Measurements from ENCODE around the gene ADIPOR2. TPM values are rescaled to one million over a fixed set of nuclear protein-coding genes. Genes with fewer than 3 reads are reported as not detected.
A peak's percentile ranks its signal among the peaks of the same experiment; 100 is the strongest.
"Not testable (repeated sequence)": the region's sequence is repeated elsewhere in the genome, so short reads cannot be mapped to it uniquely, and the experiment has no call there.

The ADIPOR2 gene
- total RNA-seq, 2 donors from 2014 or later, result 37.0 to 43.5 TPM

- ATAC-seq (replicated peaks in 1 of 2) (no peak), DNase-seq (no peak)
- H3K4me1 Mint-ChIP-seq (ENCODE audit: low read depth), result no peaks in the 10 kb centered on the region
- H3K9me3 Mint-ChIP-seq, result no peaks in the 10 kb centered on the region
- H3K36me3 Mint-ChIP-seq (ENCODE audit: insufficient read depth in 2 of 2), result no peaks in the 10 kb centered on the region
- peak overlapping the region; percentile 77 for H3K27ac Mint-ChIP-seq
- no peaks in the 10 kb centered on the region for H3K27me3 Mint-ChIP-seq (ENCODE audit: low read depth)
- H3K4me3 Mint-ChIP-seq, result no peak overlapping the region
Observed at GRCh38 chr12:1676043-1676442, 14.8 kb upstream of the ADIPOR2 start.

DNA sequence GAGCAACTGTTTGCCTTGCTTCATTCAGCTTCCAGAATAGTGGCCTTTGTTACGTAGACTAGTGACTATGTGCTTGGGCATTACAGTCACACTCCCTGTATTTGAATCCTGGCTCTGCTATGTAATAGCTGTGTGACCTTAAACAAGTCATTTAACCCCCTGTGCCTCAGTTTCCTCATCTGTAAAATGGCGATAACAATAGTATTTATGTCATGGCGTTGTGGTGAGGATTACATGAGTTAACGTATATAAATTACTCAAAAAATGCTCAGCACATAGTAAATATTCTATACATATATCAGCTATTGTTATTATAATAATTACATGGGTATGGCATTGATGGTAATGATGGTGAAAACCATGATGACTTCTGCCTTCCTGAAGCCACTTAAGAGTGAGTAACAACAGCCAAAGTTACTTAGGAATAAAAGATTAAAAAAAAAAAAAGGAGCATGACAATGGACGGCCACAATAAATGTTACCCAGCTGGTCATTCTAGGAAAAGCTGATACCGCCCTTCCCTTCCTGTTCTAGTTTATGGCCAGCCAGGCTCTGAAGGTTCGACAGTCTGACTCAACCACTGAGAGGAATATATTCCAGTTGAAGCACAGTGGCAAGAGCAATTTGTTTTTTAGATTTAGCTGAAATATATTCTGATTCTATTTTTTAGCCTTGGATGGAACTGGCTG, 9.9 kb upstream of the ADIPOR2 start:
- Mint-ChIP-seq H3K27me3 (ENCODE audit: low read depth) (no peaks in the 10 kb centered on the region), H3K27ac (no peak overlapping the region), H3K4me1 (ENCODE audit: low read depth) (no peaks in the 10 kb centered on the region), H3K36me3 (ENCODE audit: insufficient read depth in 2 of 2) (no peaks in the 10 kb centered on the region), H3K9me3 (no peaks in the 10 kb centered on the region), H3K4me3 (no peak overlapping the region)
- DNase-seq, result no peak
- no peak for ATAC-seq (replicated peaks in 1 of 2)

DNA sequence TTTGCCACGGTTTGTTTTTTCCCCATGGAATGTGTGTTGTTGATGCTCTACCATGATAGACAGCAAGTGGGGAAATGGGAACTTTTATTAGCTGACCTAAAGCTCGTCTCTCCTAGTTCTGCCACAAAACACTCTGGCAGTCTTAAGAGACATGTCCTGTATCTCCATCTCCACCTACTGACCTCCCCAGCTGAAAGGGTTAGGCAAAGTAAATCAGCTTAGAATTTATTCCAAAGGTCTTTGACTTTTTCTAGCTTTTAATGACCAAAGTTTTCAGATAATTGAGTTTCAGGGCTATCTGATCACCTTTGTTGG, 9.4 kb upstream of the ADIPOR2 start:
- no peak overlapping the region for H3K27ac Mint-ChIP-seq
- H3K4me1 Mint-ChIP-seq (ENCODE audit: low read depth), result no peaks in the 10 kb centered on the region
- no peaks in the 10 kb centered on the region for H3K27me3 Mint-ChIP-seq (ENCODE audit: low read depth)
- no peak for DNase-seq
- no peaks in the 10 kb centered on the region for H3K36me3 Mint-ChIP-seq (ENCODE audit: insufficient read depth in 2 of 2)
- ATAC-seq (replicated peaks in 1 of 2), result no peak
- H3K9me3 Mint-ChIP-seq, result no peaks in the 10 kb centered on the region
- no peak overlapping the region for H3K4me3 Mint-ChIP-seq

DNA sequence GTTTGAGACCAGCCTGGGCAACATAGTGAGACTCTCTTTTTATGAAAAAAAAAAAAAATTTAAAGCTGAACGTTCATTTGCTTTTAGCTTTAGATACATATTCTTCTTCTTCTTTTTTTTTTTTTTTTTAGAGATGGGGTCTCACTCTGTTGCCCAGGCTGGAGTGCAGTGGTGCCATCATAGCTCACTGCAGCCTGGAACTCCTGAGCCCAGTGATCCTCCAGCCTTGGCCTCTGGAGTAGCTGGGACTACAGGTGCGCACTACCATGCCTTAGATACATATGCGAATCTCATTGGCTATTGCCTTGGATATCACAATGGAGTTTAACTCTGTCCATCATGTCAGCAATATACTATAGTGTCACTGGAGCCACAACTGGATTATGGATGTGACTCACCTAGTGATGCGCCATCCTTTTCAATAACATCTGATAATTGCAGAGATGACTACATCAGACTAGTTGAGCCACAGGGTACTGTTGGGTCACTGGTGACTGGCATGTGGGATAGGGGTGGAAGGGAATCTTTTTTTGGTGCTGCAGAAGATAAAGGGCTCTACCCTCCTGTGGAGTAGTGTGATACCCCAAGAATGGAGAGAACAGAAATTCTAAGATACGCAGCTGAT, 2.7 kb upstream of the ADIPOR2 start:
- ATAC-seq (replicated peaks in 1 of 2), result no peak
- Mint-ChIP-seq H3K27me3 (ENCODE audit: low read depth) (no peaks in the 10 kb centered on the region), H3K27ac (no peak overlapping the region), H3K9me3 (no peaks in the 10 kb centered on the region), H3K4me1 (ENCODE audit: low read depth) (peaks cover 42% of the 10 kb centered on the region), H3K36me3 (ENCODE audit: insufficient read depth in 2 of 2) (peaks cover 0 to 1% of the 10 kb centered on the region in 2 donors), H3K4me3 (peak overlapping the region in 1 of 2 donors; percentile 31)
- peak; percentile 4 to 13 for DNase-seq

DNA sequence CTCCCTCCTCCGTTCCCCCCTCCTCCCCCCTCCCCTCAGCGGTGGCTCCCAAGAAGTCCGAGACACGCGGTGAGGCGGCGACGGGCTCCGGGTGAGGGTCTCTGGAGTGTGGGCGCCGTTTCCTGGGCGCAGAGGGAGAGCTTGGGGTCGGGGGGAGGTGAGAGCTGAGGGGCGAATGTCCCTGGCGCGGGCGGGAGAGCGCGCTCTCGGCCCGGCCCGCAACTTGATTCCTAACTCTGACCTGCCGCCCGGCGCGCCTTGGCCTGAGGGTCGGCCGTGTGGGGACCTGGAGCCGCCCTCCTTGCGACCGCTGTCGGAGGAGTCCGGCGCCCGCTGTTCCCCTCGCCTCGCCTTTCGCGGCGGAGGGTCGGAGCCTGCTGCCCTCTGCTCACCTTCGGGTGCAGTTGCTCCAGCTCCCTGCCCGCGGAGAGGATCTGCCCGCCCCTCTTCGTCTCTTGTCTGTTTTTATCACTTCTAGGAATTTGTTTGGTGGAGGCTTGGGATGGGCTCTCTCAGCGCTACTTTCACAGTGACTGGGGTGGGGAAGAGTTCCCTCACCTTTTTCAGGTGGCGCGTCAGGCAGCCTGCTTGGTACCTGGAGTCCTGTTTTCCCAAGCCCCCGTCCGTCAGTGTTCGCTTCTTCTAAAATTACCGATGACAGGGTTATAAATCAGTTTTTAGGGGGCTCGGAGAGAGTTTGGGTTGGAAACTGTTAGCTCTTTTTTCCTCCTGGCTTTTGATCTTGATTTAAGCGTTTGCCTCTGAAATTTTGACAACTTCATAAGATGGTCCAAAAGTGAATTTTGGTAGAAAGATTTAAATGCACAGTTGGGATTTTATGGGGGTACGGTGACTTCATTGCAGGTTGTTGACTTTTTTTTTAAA, 495 bp downstream of the ADIPOR2 start:
- Mint-ChIP-seq H3K9me3 (no peaks in the 10 kb centered on the region), H3K36me3 (ENCODE audit: insufficient read depth in 2 of 2) (peaks cover 0 to 3% of the 10 kb centered on the region in 2 donors), H3K4me3 (peak overlapping the region; percentile 90 to 97), H3K4me1 (ENCODE audit: low read depth) (peaks cover 69% of the 10 kb centered on the region), H3K27ac (peak overlapping the region; percentile 86), H3K27me3 (ENCODE audit: low read depth) (no peaks in the 10 kb centered on the region)
- DNase-seq (peak; percentile 44 to 49), ATAC-seq (replicated peaks in 1 of 2) (peak; percentile 45 to 52)

- Mint-ChIP-seq H3K9me3 (no peaks in the 10 kb centered on the region), H3K4me3 (peak overlapping the region; percentile 90 to 97), H3K27ac (peak overlapping the region; percentile 86), H3K27me3 (ENCODE audit: low read depth) (no peaks in the 10 kb centered on the region), H3K36me3 (ENCODE audit: insufficient read depth in 2 of 2) (peaks cover 0 to 3% of the 10 kb centered on the region in 2 donors), H3K4me1 (ENCODE audit: low read depth) (peaks cover 76% of the 10 kb centered on the region)
- ATAC-seq (replicated peaks in 1 of 2), result no peak
- no peak for DNase-seq
Observed at GRCh38 chr12:1692226-1692625, 1.4 kb downstream of the ADIPOR2 start.

GRCh38 chr12:1692895-1693610, 2.2 kb downstream of the ADIPOR2 start:
- no peak overlapping the region for H3K27ac Mint-ChIP-seq
- DNase-seq, result no peak
- H3K9me3 Mint-ChIP-seq, result no peaks in the 10 kb centered on the region
- no peaks in the 10 kb centered on the region for H3K27me3 Mint-ChIP-seq (ENCODE audit: low read depth)
- peak overlapping the region in 1 of 2 donors; percentile 97 for H3K4me3 Mint-ChIP-seq
- H3K4me1 Mint-ChIP-seq (ENCODE audit: low read depth), result peaks cover 79% of the 10 kb centered on the region
- no peak for ATAC-seq (replicated peaks in 1 of 2)
- peaks cover 0 to 3% of the 10 kb centered on the region in 2 donors for H3K36me3 Mint-ChIP-seq (ENCODE audit: insufficient read depth in 2 of 2)

DNA sequence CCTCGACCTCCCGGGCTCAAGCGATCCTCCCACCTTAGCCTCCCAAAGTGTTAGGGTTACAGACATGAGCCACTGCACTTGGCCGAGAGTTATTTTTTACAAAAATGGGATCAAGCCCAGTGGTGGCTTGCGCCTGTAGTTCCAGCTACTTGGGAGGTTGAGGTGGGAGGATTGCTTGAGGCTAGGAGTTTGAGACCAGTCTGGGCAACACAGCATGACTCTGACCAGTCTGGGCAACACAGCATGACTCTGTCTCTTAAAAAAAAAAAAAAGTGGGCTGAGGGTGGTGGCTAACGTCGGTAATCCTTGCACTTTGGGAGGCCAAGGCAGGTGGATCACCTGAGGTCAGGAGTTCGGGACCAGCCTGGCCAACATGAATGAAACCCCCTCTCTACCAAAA, 4.2 kb downstream of the ADIPOR2 start:
- not testable (repeated sequence) for H3K27ac Mint-ChIP-seq; H3K36me3 Mint-ChIP-seq (ENCODE audit: insufficient read depth in 2 of 2); ATAC-seq (replicated peaks in 1 of 2); H3K4me3 Mint-ChIP-seq; H3K9me3 Mint-ChIP-seq; DNase-seq; H3K27me3 Mint-ChIP-seq (ENCODE audit: low read depth)
- peaks cover 76% of the 10 kb centered on the region for H3K4me1 Mint-ChIP-seq (ENCODE audit: low read depth)

GRCh38 chr12:1695886-1696670, 5.2 kb downstream of the ADIPOR2 start:
- DNase-seq, result no peak
- H3K27ac Mint-ChIP-seq, result no peak overlapping the region

DNA sequence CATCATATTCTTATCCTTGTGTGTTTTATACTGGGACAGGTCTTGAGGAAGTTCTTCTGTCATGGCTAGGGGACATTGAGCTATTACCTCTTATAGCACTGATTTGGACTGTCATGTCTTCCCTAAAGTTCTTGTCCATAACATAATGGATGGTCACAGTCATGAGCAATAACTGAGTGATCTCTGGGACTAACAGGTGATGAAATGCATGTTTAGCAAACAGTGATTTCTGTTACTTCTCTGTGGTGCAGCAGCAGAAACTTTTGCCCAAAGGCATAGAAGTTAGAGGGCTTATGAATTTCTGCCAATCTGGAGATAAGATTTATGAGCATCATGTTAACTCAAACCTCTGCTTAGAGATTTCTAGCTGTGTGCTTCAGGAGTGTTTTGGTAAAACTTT, 5.9 kb downstream of the ADIPOR2 start:
- Mint-ChIP-seq H3K4me3 (no peak overlapping the region), H3K27me3 (ENCODE audit: low read depth) (no peaks in the 10 kb centered on the region), H3K4me1 (ENCODE audit: low read depth) (peaks cover 66% of the 10 kb centered on the region), H3K27ac (no peak overlapping the region), H3K36me3 (ENCODE audit: insufficient read depth in 2 of 2) (peaks cover 0 to 8% of the 10 kb centered on the region in 2 donors), H3K9me3 (no peaks in the 10 kb centered on the region)
- DNase-seq, result no peak
- ATAC-seq (replicated peaks in 1 of 2), result no peak

More at GRCh38 chr12:1695886-1696670, 5.2 kb downstream of the ADIPOR2 start:
- no peak for ATAC-seq (replicated peaks in 1 of 2)
- H3K4me1 Mint-ChIP-seq (ENCODE audit: low read depth), result peaks cover 70% of the 10 kb centered on the region
- peaks cover 0 to 7% of the 10 kb centered on the region in 2 donors for H3K36me3 Mint-ChIP-seq (ENCODE audit: insufficient read depth in 2 of 2)
- H3K9me3 Mint-ChIP-seq, result no peaks in the 10 kb centered on the region
- H3K27me3 Mint-ChIP-seq (ENCODE audit: low read depth), result no peaks in the 10 kb centered on the region
- no peak overlapping the region for H3K4me3 Mint-ChIP-seq

DNA sequence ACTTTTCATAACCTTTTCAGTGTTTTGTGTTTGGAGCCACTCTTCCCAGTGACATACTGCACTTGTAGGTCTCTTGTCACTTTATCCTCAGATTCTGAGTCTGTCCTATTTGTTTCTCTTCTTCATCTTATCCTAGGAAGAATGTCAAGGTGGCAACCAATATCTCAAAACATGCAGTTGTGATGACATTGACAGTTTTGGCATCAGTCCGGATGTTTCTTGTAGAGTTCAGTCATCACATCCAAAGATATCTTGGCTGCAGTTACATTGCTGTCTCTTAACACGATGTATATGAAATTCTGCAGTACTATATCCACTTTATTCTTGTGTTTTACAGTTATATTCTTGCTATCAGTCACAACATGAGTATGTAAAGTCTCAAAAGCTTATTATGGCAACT, 6.4 kb downstream of the ADIPOR2 start:
- Mint-ChIP-seq H3K27ac (no peak overlapping the region), H3K9me3 (no peaks in the 10 kb centered on the region), H3K36me3 (ENCODE audit: insufficient read depth in 2 of 2) (peaks cover 0 to 8% of the 10 kb centered on the region in 2 donors), H3K27me3 (ENCODE audit: low read depth) (no peaks in the 10 kb centered on the region), H3K4me3 (no peak overlapping the region), H3K4me1 (ENCODE audit: low read depth) (peaks cover 65% of the 10 kb centered on the region)
- no peak for ATAC-seq (replicated peaks in 1 of 2)
- no peak for DNase-seq

DNA sequence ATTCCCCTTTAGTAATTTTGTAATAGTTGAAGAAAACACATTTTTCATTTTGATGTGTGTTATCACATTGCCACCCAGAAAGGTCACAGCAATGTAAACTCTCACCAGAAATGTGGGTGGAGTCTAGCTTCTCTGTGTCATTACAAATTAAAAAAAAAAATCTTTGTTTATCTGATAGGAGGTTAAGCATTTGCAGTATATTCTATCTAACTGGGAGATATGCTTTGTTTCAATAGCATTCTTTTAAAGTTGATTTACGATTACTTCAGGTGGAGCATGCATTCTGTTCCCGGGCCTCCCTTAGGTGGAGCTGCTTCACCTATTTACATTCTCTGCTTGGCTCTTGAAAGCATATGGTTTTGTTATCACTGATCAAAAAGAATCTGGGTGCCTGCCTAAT, 7.8 kb downstream of the ADIPOR2 start:
- DNase-seq, result no peak
- ATAC-seq (replicated peaks in 1 of 2), result no peak
- Mint-ChIP-seq H3K4me3 (no peak overlapping the region), H3K36me3 (ENCODE audit: insufficient read depth in 2 of 2) (peaks cover 0 to 6% of the 10 kb centered on the region in 2 donors), H3K27me3 (ENCODE audit: low read depth) (no peaks in the 10 kb centered on the region), H3K4me1 (ENCODE audit: low read depth) (peaks cover 59% of the 10 kb centered on the region), H3K27ac (no peak overlapping the region), H3K9me3 (no peaks in the 10 kb centered on the region)
